Measurements from ENCODE around the gene GOLIM4.

The GOLIM4 gene

GRCh38 chr3:168123201-168124176 lies 27.8 kb upstream of the GOLIM4 start:
- FAIRE-seq: no peak
- no peak for TF ChIP-seq PAX5 (IDR thresholded peaks at IDR 0.05; ENCODE audit: insufficient read depth, low read length, severe bottlenecking)
- TF ChIP-seq POLR2A (IDR thresholded peaks at IDR 0.05; ENCODE audit: low read depth, low read length): no peak
- TF ChIP-seq TAF1 (IDR thresholded peaks at IDR 0.05; ENCODE audit: low read depth, low read length): no peak
- TF ChIP-seq POLR2AphosphoS5 (IDR thresholded peaks at IDR 0.05; ENCODE audit: low read depth, low read length): no peak
- TF ChIP-seq POU2F2 (IDR thresholded peaks at IDR 0.05; ENCODE audit: low read depth, low read length): no peak
- no peak for TF ChIP-seq SPI1 (IDR thresholded peaks at IDR 0.05; ENCODE audit: low read depth, low read length)
- no peak for DNase-seq (ENCODE audit: insufficient read length, low spot score)

- TF ChIP-seq TAF1 (IDR thresholded peaks at IDR 0.05; ENCODE audit: low read depth, low read length) (no peak), POLR2AphosphoS5 (IDR thresholded peaks at IDR 0.05; ENCODE audit: low read depth, low read length) (no peak), SPI1 (IDR thresholded peaks at IDR 0.05; ENCODE audit: low read depth, low read length) (no peak), POLR2A (IDR thresholded peaks at IDR 0.05; ENCODE audit: low read depth, low read length) (no peak), PAX5 (IDR thresholded peaks at IDR 0.05; ENCODE audit: insufficient read depth, low read length, severe bottlenecking) (no peak), POU2F2 (IDR thresholded peaks at IDR 0.05; ENCODE audit: low read depth, low read length) (no peak)
- FAIRE-seq: no peak
- DNase-seq (ENCODE audit: insufficient read length, low spot score): no peak
Observed at GRCh38 chr3:168121184-168122017, 25.7 kb upstream of the GOLIM4 start.

GRCh38 chr3:168117853-168118313 lies 22.2 kb upstream of the GOLIM4 start:
- DNase-seq (ENCODE audit: insufficient read length, low spot score) (no peak), FAIRE-seq (no peak)

GRCh38 chr3:168117059-168117458 lies 21.3 kb upstream of the GOLIM4 start:
- no peak for TF ChIP-seq POLR2A (IDR thresholded peaks at IDR 0.05; ENCODE audit: low read depth, low read length)
- no peak for TF ChIP-seq SPI1 (IDR thresholded peaks at IDR 0.05; ENCODE audit: low read depth, low read length)
- TF ChIP-seq POU2F2 (IDR thresholded peaks at IDR 0.05; ENCODE audit: low read depth, low read length): no peak
- no peak for TF ChIP-seq PAX5 (IDR thresholded peaks at IDR 0.05; ENCODE audit: insufficient read depth, low read length, severe bottlenecking)
- no peak for TF ChIP-seq TAF1 (IDR thresholded peaks at IDR 0.05; ENCODE audit: low read depth, low read length)
- TF ChIP-seq POLR2AphosphoS5 (IDR thresholded peaks at IDR 0.05; ENCODE audit: low read depth, low read length): no peak
- FAIRE-seq (no peak), DNase-seq (ENCODE audit: insufficient read length, low spot score) (no peak)

More at GRCh38 chr3:168117853-168118313, 22.2 kb upstream of the GOLIM4 start:
- TF ChIP-seq TAF1 (IDR thresholded peaks at IDR 0.05; ENCODE audit: low read depth, low read length) (no peak), POLR2AphosphoS5 (IDR thresholded peaks at IDR 0.05; ENCODE audit: low read depth, low read length) (no peak), PAX5 (IDR thresholded peaks at IDR 0.05; ENCODE audit: insufficient read depth, low read length, severe bottlenecking) (no peak), POLR2A (IDR thresholded peaks at IDR 0.05; ENCODE audit: low read depth, low read length) (no peak), SPI1 (IDR thresholded peaks at IDR 0.05; ENCODE audit: low read depth, low read length) (no peak), POU2F2 (IDR thresholded peaks at IDR 0.05; ENCODE audit: low read depth, low read length) (no peak)

- no peak for TF ChIP-seq POU2F2 (IDR thresholded peaks at IDR 0.05; ENCODE audit: low read depth, low read length)
- no peak for TF ChIP-seq POLR2A (IDR thresholded peaks at IDR 0.05; ENCODE audit: low read depth, low read length)
- TF ChIP-seq POLR2AphosphoS5 (IDR thresholded peaks at IDR 0.05; ENCODE audit: low read depth, low read length): no peak
- no peak for TF ChIP-seq PAX5 (IDR thresholded peaks at IDR 0.05; ENCODE audit: insufficient read depth, low read length, severe bottlenecking)
- no peak for TF ChIP-seq TAF1 (IDR thresholded peaks at IDR 0.05; ENCODE audit: low read depth, low read length)
- no peak for TF ChIP-seq SPI1 (IDR thresholded peaks at IDR 0.05; ENCODE audit: low read depth, low read length)
- DNase-seq (ENCODE audit: insufficient read length, low spot score) (no peak), FAIRE-seq (no peak)
Observed at GRCh38 chr3:168116279-168116678, 20.6 kb upstream of the GOLIM4 start.

- no peak for DNase-seq (ENCODE audit: insufficient read length, low spot score)
- TF ChIP-seq POLR2A (IDR thresholded peaks at IDR 0.05; ENCODE audit: low read depth, low read length) (no peak), POLR2AphosphoS5 (IDR thresholded peaks at IDR 0.05; ENCODE audit: low read depth, low read length) (no peak), TAF1 (IDR thresholded peaks at IDR 0.05; ENCODE audit: low read depth, low read length) (no peak), PAX5 (IDR thresholded peaks at IDR 0.05; ENCODE audit: insufficient read depth, low read length, severe bottlenecking) (no peak), SPI1 (IDR thresholded peaks at IDR 0.05; ENCODE audit: low read depth, low read length) (no peak), POU2F2 (IDR thresholded peaks at IDR 0.05; ENCODE audit: low read depth, low read length) (no peak)
- FAIRE-seq: no peak
Observed at GRCh38 chr3:168113848-168114247, 18.1 kb upstream of the GOLIM4 start.

- no peak for TF ChIP-seq POLR2AphosphoS5 (IDR thresholded peaks at IDR 0.05; ENCODE audit: low read depth, low read length)
- no peak for TF ChIP-seq POU2F2 (IDR thresholded peaks at IDR 0.05; ENCODE audit: low read depth, low read length)
- TF ChIP-seq POLR2A (IDR thresholded peaks at IDR 0.05; ENCODE audit: low read depth, low read length): no peak
- TF ChIP-seq TAF1 (IDR thresholded peaks at IDR 0.05; ENCODE audit: low read depth, low read length): no peak
- no peak for TF ChIP-seq SPI1 (IDR thresholded peaks at IDR 0.05; ENCODE audit: low read depth, low read length)
- DNase-seq (ENCODE audit: insufficient read length, low spot score) (no peak), FAIRE-seq (no peak)
Observed at GRCh38 chr3:168112894-168113293, 17.2 kb upstream of the GOLIM4 start.

GRCh38 chr3:168104361-168104760 lies 8.6 kb upstream of the GOLIM4 start:
- DNase-seq (ENCODE audit: insufficient read length, low spot score) (no peak), FAIRE-seq (no peak)
- no peak for TF ChIP-seq POU2F2 (IDR thresholded peaks at IDR 0.05; ENCODE audit: low read depth, low read length)
- TF ChIP-seq PAX5 (IDR thresholded peaks at IDR 0.05; ENCODE audit: insufficient read depth, low read length, severe bottlenecking): no peak
- no peak for TF ChIP-seq POLR2A (IDR thresholded peaks at IDR 0.05; ENCODE audit: low read depth, low read length)
- TF ChIP-seq SPI1 (IDR thresholded peaks at IDR 0.05; ENCODE audit: low read depth, low read length): no peak
- TF ChIP-seq TAF1 (IDR thresholded peaks at IDR 0.05; ENCODE audit: low read depth, low read length): no peak
- TF ChIP-seq POLR2AphosphoS5 (IDR thresholded peaks at IDR 0.05; ENCODE audit: low read depth, low read length): no peak

All from GM12891 (cell line).